Endothelial cell of umbilical vein (primary cell): ENCODE measurements around the gene EFS. TPM values are rescaled to one million over a fixed set of nuclear protein-coding genes. Genes with fewer than 3 reads are reported as not detected.

Experiments used
- BruUV-seq: library from RNA; stranded (reverse); fragments of 400-500 nt; replicated peaks from 2 replicates; lab custom pipeline; 2021; lab: Mats Ljungman, UMichigan
- CTCF ChIA-PET: fragments of 300-600, 350-600 bp; sonication (Branson Sonifier 250); formaldehyde crosslinking; loops from one replicate; lab custom pipeline; 2021; ENCODE audit warnings: antibody characterized with exemption, inconsistent platforms; lab: Charles Lee
- POLR2A ChIA-PET: fragments of 300-600, 350-600 bp; sonication (Branson Sonifier 250); formaldehyde crosslinking; loops from one replicate; lab custom pipeline; 2021; ENCODE audit warnings: antibody characterized with exemption, inconsistent platforms; lab: Charles Lee
- DNase-seq: peaks from one replicate; pipeline ENCODE4 v3.0.0-alpha.2; 2011; ENCODE audit warnings: low read depth, low spot score
- FAIRE-seq: peaks from 2 replicates; lab custom pipeline; 2011; peaks lifted over from hg19 to GRCh38; lab: Jason Lieb, UNC
- H2AFZ ChIP-seq: 2 replicates; pipeline ENCODE4 v1.6.0; 2012; ENCODE audit warnings: low read depth, low read length, control low read depth, inconsistent platforms
- H3K27ac ChIP-seq: 2 replicates; pipeline ENCODE4 v1.5.1; 2011; ENCODE audit warnings: low read depth, mild to moderate bottlenecking, control low read depth, low read length, moderate library complexity; ENCODE audit not compliant: insufficient read depth
- H3K27me3 ChIP-seq, 2 experiments: 2 replicates each; pipeline versions ENCODE4 v1.6.0 to v1.6.1; 2011; ENCODE audit warnings: low read length in 2 of 2, mixed read lengths in 1 of 2; ENCODE audit not compliant: control insufficient read depth in 2 of 2, insufficient read depth in 2 of 2
- H3K36me3 ChIP-seq, 2 experiments: 2 replicates in 1 of 2; 3 replicates in 1 of 2; pipeline ENCODE4 v1.5.1; 2011; ENCODE audit warnings: low read length in 2 of 2, mild to moderate bottlenecking in 1 of 2, moderate library complexity in 1 of 2; ENCODE audit not compliant: control insufficient read depth in 2 of 2, insufficient read depth in 2 of 2; ENCODE audit errors: extremely low read depth in 1 of 2
- H3K4me1 ChIP-seq: 3 replicates; pipeline ENCODE4 v1.5.1; 2011; ENCODE audit warnings: mild to moderate bottlenecking, low read length; ENCODE audit not compliant: control insufficient read depth, insufficient read depth; ENCODE audit errors: extremely low read depth
- H3K4me2 ChIP-seq: 2 replicates; pipeline ENCODE4 v1.6.1; 2011; ENCODE audit warnings: low read length, control low read depth, mixed read lengths; ENCODE audit not compliant: insufficient read depth
- H3K4me3 ChIP-seq, 3 experiments: fragments of 200-600 bp in 1 of 3; sonication (generic), shearing (Covaris generic) in 1 of 3; replicated peaks in 1 of 3; 2 replicates each; pipeline ENCODE4 v1.5.1; 2011 to 2016; ENCODE audit warnings: control low read depth in 3 of 3, low read length in 3 of 3, mild to moderate bottlenecking in 2 of 3, inconsistent platforms in 1 of 3, low read depth in 1 of 3, moderate library complexity in 1 of 3; ENCODE audit not compliant: insufficient read depth in 1 of 3
- H3K79me2 ChIP-seq: 2 replicates; pipeline ENCODE4 v1.6.0; 2012; ENCODE audit warnings: low read length, inconsistent platforms; ENCODE audit not compliant: control insufficient read depth, insufficient read depth
- H3K9ac ChIP-seq: replicated peaks from 2 replicates; pipeline ENCODE3; 2011; ENCODE audit warnings: low read length, control low read depth; ENCODE audit not compliant: insufficient read depth; ENCODE audit errors: extremely low read depth
- H3K9me1 ChIP-seq: replicated peaks from 3 replicates; pipeline ENCODE4 v1.6.0; 2011; ENCODE audit warnings: mild to moderate bottlenecking, low read length; ENCODE audit not compliant: control insufficient read depth, insufficient read depth; ENCODE audit errors: extremely low read depth
- H3K9me3 ChIP-seq: replicated peaks from 2 replicates; pipeline ENCODE4 v1.5.1; 2012; ENCODE audit warnings: low read length, inconsistent platforms; ENCODE audit not compliant: control insufficient read depth, insufficient read depth
- H4K20me1 ChIP-seq: replicated peaks from 2 replicates; pipeline ENCODE3; 2011; ENCODE audit warnings: mild to moderate bottlenecking, low read length; ENCODE audit not compliant: control insufficient read depth, insufficient read depth; ENCODE audit errors: extremely low read depth
- EZH2 ChIP-seq: IDR thresholded peaks from 2 replicates; pipeline ENCODE4 v1.6.1; 2012; ENCODE audit warnings: borderline replicate concordance, low read depth, mild to moderate bottlenecking, moderate library complexity, low read length, inconsistent platforms; ENCODE audit not compliant: severe bottlenecking
- FOS ChIP-seq: IDR thresholded peaks from 2 replicates; pipeline ENCODE4 v1.6.1; 2011; ENCODE audit warnings: mild to moderate bottlenecking, low read length, moderate library complexity, borderline replicate concordance; ENCODE audit not compliant: insufficient read depth
- GATA2 ChIP-seq: IDR thresholded peaks from 2 replicates; pipeline ENCODE4 v1.7.0; 2011; ENCODE audit warnings: low read depth, mild to moderate bottlenecking, moderate library complexity, mixed read lengths, low read length; ENCODE audit not compliant: insufficient read length, insufficient read depth
- JUN ChIP-seq: IDR thresholded peaks from 2 replicates; pipeline ENCODE4 v1.6.1; 2011; ENCODE audit warnings: borderline replicate concordance, low read depth; ENCODE audit not compliant: insufficient read length, insufficient read depth
- MYC ChIP-seq: IDR thresholded peaks from one replicate; pipeline ENCODE4 v1.6.1; 2011; ENCODE audit warnings: mild to moderate bottlenecking, low read depth, low read length
- POLR2A ChIP-seq: IDR thresholded peaks from 2 replicates; pipeline ENCODE4 v1.6.1; 2012; ENCODE audit warnings: low read depth, mild to moderate bottlenecking, control low read depth, low read length
- POLR2AphosphoS5 ChIP-seq: IDR thresholded peaks from 2 replicates; pipeline ENCODE4 v1.6.1; 2012; ENCODE audit warnings: low read depth, mild to moderate bottlenecking, control low read depth, low read length, moderate library complexity; ENCODE audit not compliant: insufficient read depth
- dilution Hi-C: fragments of 300-500 bp; cut with MboI; formaldehyde crosslinking; loops from one replicate; pipeline ENCODE4 v1.15.0; 2019; ENCODE audit warnings: low sequenced_read_pairs; ENCODE audit not compliant: extremely low pct_ligation_motif_present
- intact Hi-C: fragments of 100-400 bp; cut with micrococcal nuclease; formaldehyde crosslinking; loops from one replicate; pipeline ENCODE4 v1.10.0; 2022
- polyA plus RNA-seq, 4 experiments: library from polyadenylated mRNA; depleted of rRNA in 3 of 4; stranded (reverse) in 3 of 4; unstranded in 1 of 4; fragments of >200 nt; gene quantifications; 2 replicates each; pipeline versions ENCODE4 v1.2.1 to v1.2.3, GENCODE V29; 2011 to 2012; ENCODE audit warnings: missing spikeins in 1 of 4
- total RNA-seq: library from RNA; stranded (reverse); gene quantifications from 2 replicates; pipeline ENCODE4 v1.2.3, GENCODE V29; 2021
- TF ChIP-seq, protein P1 (sequence below), 2 donors: IDR thresholded peaks; 1 replicate in 1 of 2; 2 replicates in 1 of 2; pipeline ENCODE4 v1.5.1; 2011; ENCODE audit warnings: low read length in 2 of 2, mild to moderate bottlenecking in 2 of 2, moderate library complexity in 2 of 2, control low read depth in 1 of 2, inconsistent platforms in 1 of 2, low read depth in 1 of 2; ENCODE audit not compliant: insufficient read depth in 1 of 2; ENCODE audit errors: extremely low read depth in 1 of 2
- TF ChIP-seq, protein P2 (sequence below): IDR thresholded peaks from 2 replicates; pipeline ENCODE4 v1.6.1; 2011; ENCODE audit not compliant: insufficient read depth, insufficient read length

EFS gene
- total and polyA plus RNA-seq, 2 donors (not counting 3 experiments of a cell fraction or from before 2014, with no cell fraction given), result 0.03 to 0.13 TPM

DNA sequence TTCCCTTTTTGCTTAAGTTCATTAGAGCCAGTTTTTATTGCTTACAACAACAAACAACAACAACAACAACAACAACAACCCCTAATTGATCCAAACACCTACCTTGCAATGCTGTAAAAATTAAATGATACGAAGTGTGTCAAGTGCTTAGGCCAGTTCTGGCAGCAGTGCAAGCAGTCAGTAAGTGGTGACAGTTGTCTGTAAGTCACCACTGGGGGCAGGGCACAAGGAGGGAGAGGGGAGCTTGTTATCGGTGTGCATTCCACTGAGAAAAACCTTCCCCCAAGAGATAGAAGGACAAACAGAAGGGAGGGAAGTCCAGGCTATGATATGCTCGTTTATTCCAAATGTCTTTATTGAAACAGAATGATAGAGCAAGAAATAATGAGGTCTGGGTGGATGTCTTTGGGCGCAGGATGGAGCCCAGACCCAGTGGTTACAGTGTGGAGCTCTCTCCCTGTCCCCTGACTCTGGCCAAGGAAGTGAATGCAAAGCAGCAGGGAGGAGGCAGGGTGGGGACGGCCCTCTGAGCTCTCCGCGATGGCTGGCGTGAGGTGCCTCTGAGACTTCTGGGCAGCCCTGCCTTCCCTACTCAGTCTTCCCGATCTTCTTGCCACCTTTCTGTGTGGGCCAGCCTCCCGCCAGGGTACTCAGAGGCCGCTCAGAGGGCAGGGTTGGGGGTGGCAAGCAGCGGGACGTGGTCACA, 18.8 kb downstream of the EFS start:
- Histone ChIP-seq H3K27me3 (peaks cover 9 to 13% of the 10 kb centered on the region in 2 experiments), H3K4me3 (no peak overlapping the region), H3K9me1 (no peaks in the 10 kb centered on the region), H3K36me3 (no peaks in the 10 kb centered on the region), H3K4me2 (no peak overlapping the region), H3K27ac (no peak overlapping the region), H2AFZ (no peak overlapping the region), H3K4me1 (no peaks in the 10 kb centered on the region), H4K20me1 (no peaks in the 10 kb centered on the region), H3K79me2 (no peaks in the 10 kb centered on the region), H3K9me3 (no peaks in the 10 kb centered on the region), H3K9ac (no peak overlapping the region)
- DNase-seq (no peak), FAIRE-seq (no peak)
- ChIA-PET POLR2A (no interaction called here), CTCF (interaction anchor here (1.0 to 1.9 kb wide), 6 partner anchors 12 to 34 kb away, joined by 3 to 7 read pairs (median 4); no protein-coding TSS in a partner anchor)
- TF ChIP-seq, protein P1, sequence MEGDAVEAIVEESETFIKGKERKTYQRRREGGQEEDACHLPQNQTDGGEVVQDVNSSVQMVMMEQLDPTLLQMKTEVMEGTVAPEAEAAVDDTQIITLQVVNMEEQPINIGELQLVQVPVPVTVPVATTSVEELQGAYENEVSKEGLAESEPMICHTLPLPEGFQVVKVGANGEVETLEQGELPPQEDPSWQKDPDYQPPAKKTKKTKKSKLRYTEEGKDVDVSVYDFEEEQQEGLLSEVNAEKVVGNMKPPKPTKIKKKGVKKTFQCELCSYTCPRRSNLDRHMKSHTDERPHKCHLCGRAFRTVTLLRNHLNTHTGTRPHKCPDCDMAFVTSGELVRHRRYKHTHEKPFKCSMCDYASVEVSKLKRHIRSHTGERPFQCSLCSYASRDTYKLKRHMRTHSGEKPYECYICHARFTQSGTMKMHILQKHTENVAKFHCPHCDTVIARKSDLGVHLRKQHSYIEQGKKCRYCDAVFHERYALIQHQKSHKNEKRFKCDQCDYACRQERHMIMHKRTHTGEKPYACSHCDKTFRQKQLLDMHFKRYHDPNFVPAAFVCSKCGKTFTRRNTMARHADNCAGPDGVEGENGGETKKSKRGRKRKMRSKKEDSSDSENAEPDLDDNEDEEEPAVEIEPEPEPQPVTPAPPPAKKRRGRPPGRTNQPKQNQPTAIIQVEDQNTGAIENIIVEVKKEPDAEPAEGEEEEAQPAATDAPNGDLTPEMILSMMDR (IDR thresholded peaks at IDR 0.05; ENCODE audit: extremely low read depth in 1 of 2, insufficient read depth in 1 of 2, low read depth in 1 of 2, low read length in 2 of 2), result no peak
- TF ChIP-seq EZH2, result no peak
- no peak for TF ChIP-seq MYC
- TF ChIP-seq FOS, result no peak
- intact Hi-C loops (no loop called here), dilution Hi-C loops (no loop called here)
- no TSS peak for BruUV-seq

DNA sequence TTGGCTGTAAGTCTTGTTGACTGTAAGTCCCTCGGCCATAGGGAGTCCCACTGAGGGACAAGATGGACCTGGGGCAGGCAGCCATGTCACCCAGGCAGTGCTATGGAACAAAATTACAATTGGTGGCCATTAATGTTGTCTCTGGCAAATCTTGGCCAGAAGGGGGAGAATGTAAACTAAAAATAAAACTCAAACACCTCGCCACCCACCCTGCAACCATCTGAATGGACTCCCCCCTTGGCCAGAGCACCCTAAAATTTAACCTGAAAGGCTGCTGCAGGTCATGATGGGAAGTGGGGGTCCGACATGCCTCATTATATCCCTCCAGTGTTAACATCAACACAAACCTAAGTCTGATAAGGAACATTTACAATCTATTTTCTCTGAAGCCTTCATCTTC, 20.5 kb downstream of the EFS start:
- POLR2A ChIA-PET, result no interaction called here

More for the DNA sequence above, 20.5 kb downstream of the EFS start:
- Histone ChIP-seq H3K9me1 (no peaks in the 10 kb centered on the region), H3K4me3 (no peak overlapping the region), H3K9me3 (no peaks in the 10 kb centered on the region), H3K36me3 (no peaks in the 10 kb centered on the region), H3K4me2 (no peak overlapping the region), H4K20me1 (no peaks in the 10 kb centered on the region), H3K27me3 (peaks cover 7 to 9% of the 10 kb centered on the region in 2 experiments), H3K79me2 (no peaks in the 10 kb centered on the region), H2AFZ (no peak overlapping the region), H3K27ac (no peak overlapping the region), H3K4me1 (no peaks in the 10 kb centered on the region), H3K9ac (no peak overlapping the region)
- no peak for DNase-seq
- intact Hi-C loops (no loop called here), dilution Hi-C loops (no loop called here)
- TF ChIP-seq FOS (no peak), JUN (no peak), GATA2 (no peak), MYC (no peak), POLR2AphosphoS5 (no peak), POLR2A (no peak)
- TF ChIP-seq, protein P1 (IDR thresholded peaks at IDR 0.05; ENCODE audit: extremely low read depth in 1 of 2, insufficient read depth in 1 of 2, low read depth in 1 of 2, low read length in 2 of 2), result no peak
- TF ChIP-seq, protein P2, sequence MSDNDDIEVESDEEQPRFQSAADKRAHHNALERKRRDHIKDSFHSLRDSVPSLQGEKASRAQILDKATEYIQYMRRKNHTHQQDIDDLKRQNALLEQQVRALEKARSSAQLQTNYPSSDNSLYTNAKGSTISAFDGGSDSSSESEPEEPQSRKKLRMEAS, result no peak
- no TSS peak for BruUV-seq
- CTCF ChIA-PET, result interaction anchor here (1.6 kb wide), 1 partner anchor 35 kb away, joined by 4 read pairs; no protein-coding TSS in a partner anchor
- FAIRE-seq, result no peak
